HepG2 (cell line): Measurements from ENCODE around the gene ADGRD1. TPM values are rescaled to one million over a fixed set of nuclear protein-coding genes. Genes with fewer than 3 reads are reported as not detected.

ENCODE experiments used
- BCL6 ChIP-seq: IDR thresholded peaks from 2 replicates; pipeline ENCODE4 v1.6.1; 2016; ENCODE audit warnings: missing genetic modification reagents, missing compliant biosample characterization
- FOXA3 ChIP-seq: IDR thresholded peaks from 2 replicates; pipeline ENCODE4 v1.6.1; 2016; ENCODE audit warnings: missing genetic modification reagents, missing compliant biosample characterization
- GATAD1 ChIP-seq: IDR thresholded peaks from 2 replicates; pipeline ENCODE4 v1.6.1; 2016; ENCODE audit warnings: missing genetic modification reagents, missing compliant biosample characterization
- GRHL1 ChIP-seq: sonication (generic); formaldehyde crosslinking; conservative IDR thresholded peaks from 2 replicates; pipeline ENCODE4 v1.8.0; 2022; ENCODE audit warnings: missing genetic modification reagents
- HOXA9 ChIP-seq: sonication (generic); formaldehyde crosslinking; IDR thresholded peaks from 2 replicates; pipeline ENCODE4 v1.8.1; 2022; ENCODE audit warnings: missing genetic modification reagents, mild to moderate bottlenecking, moderate library complexity, borderline replicate concordance
- KIAA2018 ChIP-seq: sonication (generic); formaldehyde crosslinking; IDR thresholded peaks from 2 replicates; pipeline ENCODE4 v1.5.0; 2020; ENCODE audit warnings: mild to moderate bottlenecking, missing genetic modification reagents, borderline replicate concordance
- LCORL ChIP-seq, 2 experiments: fragments of 450-650 bp in 1 of 2; sonication (generic) in 1 of 2; formaldehyde crosslinking in 1 of 2; IDR thresholded peaks; 2 replicates each; pipeline versions ENCODE4 v1.5.0 to v1.6.1; 2017 to 2020; ENCODE audit warnings: antibody characterized with exemption in 1 of 2, missing genetic modification reagents in 1 of 2
- SIN3A ChIP-seq: IDR thresholded peaks from 2 replicates; pipeline ENCODE4 v1.6.1; 2011; ENCODE audit warnings: low read depth, mild to moderate bottlenecking, control low read depth, low read length, borderline replicate concordance
- STAT5B ChIP-seq: sonication (generic); formaldehyde crosslinking; IDR thresholded peaks from 2 replicates; pipeline ENCODE4 v1.4.0; 2020; ENCODE audit warnings: missing genetic modification reagents
- SUZ12 ChIP-seq: fragments of 150-350 bp; IDR thresholded peaks from 2 replicates; pipeline ENCODE4 v1.6.1; 2014; ENCODE audit warnings: low read depth, low read length
- TRIM24 ChIP-seq: sonication (generic); formaldehyde crosslinking; IDR thresholded peaks from 2 replicates; pipeline ENCODE4 v1.8.0; 2022; ENCODE audit warnings: mild to moderate bottlenecking, missing genetic modification reagents
- ZFP1 ChIP-seq: IDR thresholded peaks from 2 replicates; pipeline ENCODE4 v1.6.1; 2016
- ZFX ChIP-seq: sonication (generic); formaldehyde crosslinking; IDR thresholded peaks from 2 replicates; pipeline ENCODE4 v1.4.0; 2020; ENCODE audit warnings: mild to moderate bottlenecking, low read depth, missing genetic modification reagents, moderate library complexity
- ZNF12 ChIP-seq: sonication (generic); formaldehyde crosslinking; IDR thresholded peaks from 2 replicates; pipeline ENCODE4 v1.5.0; 2020; ENCODE audit warnings: missing genetic modification reagents
- ZNF296 ChIP-seq: sonication (generic); formaldehyde crosslinking; conservative IDR thresholded peaks from 2 replicates; pipeline ENCODE4 v1.5.0; 2020; ENCODE audit warnings: mild to moderate bottlenecking, missing genetic modification reagents
- ZNF510 ChIP-seq: sonication (generic); formaldehyde crosslinking; IDR thresholded peaks from 2 replicates; pipeline ENCODE4 v1.4.0; 2020; ENCODE audit warnings: low read depth, mild to moderate bottlenecking, missing genetic modification reagents
- ZSCAN31 ChIP-seq: sonication (generic); formaldehyde crosslinking; IDR thresholded peaks from 2 replicates; pipeline ENCODE4 v1.5.0; 2020; ENCODE audit warnings: low read depth, mild to moderate bottlenecking, missing genetic modification reagents
- polyA plus RNA-seq, 8 experiments: library from polyadenylated mRNA; depleted of rRNA in 3 of 8; stranded (reverse) in 7 of 8; unstranded in 1 of 8; fragments of >200 nt; fragmentation: Illumina TruSeq in 4 of 8; extraction: Trizol in 4 of 8; gene quantifications; 2 replicates each; pipeline versions ENCODE4 v1.2.1 to v1.2.3, GENCODE V29; 2011 to 2016; ENCODE audit warnings: low read depth in 4 of 8, missing spikeins in 1 of 8, mixed read lengths in 1 of 8; ENCODE audit not compliant: insufficient read depth in 1 of 8
- total RNA-seq, 5 experiments: library from RNA; depleted of rRNA; stranded (reverse); fragments of >200 nt; fragmentation: Illumina TruSeq; extraction: Trizol; gene quantifications; 2 replicates each; pipeline ENCODE4 v1.2.3, GENCODE V29; 2016; ENCODE audit warnings: low read depth in 1 of 5
- TF ChIP-seq, protein P1 (sequence below): sonication (generic); formaldehyde crosslinking; IDR thresholded peaks from 2 replicates; pipeline ENCODE4 v1.5.1; 2020; ENCODE audit warnings: mild to moderate bottlenecking, moderate library complexity, missing genetic modification reagents

ADGRD1 gene
- total and polyA plus RNA-seq, 2 of the 13 experiments (the other 11 are each of a cell fraction or from before 2014, with no cell fraction given), result 0.46 to 12.4 TPM

GRCh38 chr12:131012279-131013069, 58.8 kb downstream of the ADGRD1 start (continued):
- TF ChIP-seq LCORL (IDR thresholded peaks at IDR 0.05), result no peak
- peak; percentile 76; the same call in 1 of the 2 replicates for TF ChIP-seq LCORL (CRISPR knock-in tag; IDR thresholded peaks at IDR 0.05)
- peak; percentile 61; the same call in 1 of the 2 replicates for TF ChIP-seq GATAD1 (CRISPR knock-in tag)
- TF ChIP-seq GRHL1, result no peak
- TF ChIP-seq HOXA9, result no peak
- TF ChIP-seq SUZ12, result no peak
- no peak for TF ChIP-seq ZNF510 (CRISPR knock-in tag)
- TF ChIP-seq ZSCAN31 (CRISPR knock-in tag), result peak; percentile 60; the same call in 1 of the 2 replicates
- TF ChIP-seq ZFX (CRISPR knock-in tag), result peak; percentile 85
- no peak; the same call in 1 of the 2 replicates for TF ChIP-seq TRIM24 (CRISPR knock-in tag)
- no peak for TF ChIP-seq ZNF296
- TF ChIP-seq, protein P1, sequence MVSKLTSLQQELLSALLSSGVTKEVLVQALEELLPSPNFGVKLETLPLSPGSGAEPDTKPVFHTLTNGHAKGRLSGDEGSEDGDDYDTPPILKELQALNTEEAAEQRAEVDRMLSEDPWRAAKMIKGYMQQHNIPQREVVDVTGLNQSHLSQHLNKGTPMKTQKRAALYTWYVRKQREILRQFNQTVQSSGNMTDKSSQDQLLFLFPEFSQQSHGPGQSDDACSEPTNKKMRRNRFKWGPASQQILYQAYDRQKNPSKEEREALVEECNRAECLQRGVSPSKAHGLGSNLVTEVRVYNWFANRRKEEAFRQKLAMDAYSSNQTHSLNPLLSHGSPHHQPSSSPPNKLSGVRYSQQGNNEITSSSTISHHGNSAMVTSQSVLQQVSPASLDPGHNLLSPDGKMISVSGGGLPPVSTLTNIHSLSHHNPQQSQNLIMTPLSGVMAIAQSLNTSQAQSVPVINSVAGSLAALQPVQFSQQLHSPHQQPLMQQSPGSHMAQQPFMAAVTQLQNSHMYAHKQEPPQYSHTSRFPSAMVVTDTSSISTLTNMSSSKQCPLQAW (CRISPR knock-in tag), result peak; percentile 79
- TF ChIP-seq BCL6, result peak; percentile 93
- no peak for TF ChIP-seq STAT5B (CRISPR knock-in tag)
- TF ChIP-seq ZNF12, result peak; percentile 30; the same call in 1 of the 2 replicates
- 0 out of 2 replicates have a peak, but pooled peaks have one; percentile 45 for TF ChIP-seq KIAA2018
- no peak for TF ChIP-seq SIN3A
- peak; percentile 98 for TF ChIP-seq FOXA3 (CRISPR knock-in tag)
- TF ChIP-seq ZFP1 (CRISPR knock-in tag), result no peak
